ENCODE results near the gene ABCE1.
A peak's percentile ranks its signal among the peaks of the same experiment; 100 is the strongest.
"Not testable (repeated sequence)": the region's sequence is repeated elsewhere in the genome, so short reads cannot be mapped to it uniquely, and the experiment has no call there.

The ABCE1 gene

DNA sequence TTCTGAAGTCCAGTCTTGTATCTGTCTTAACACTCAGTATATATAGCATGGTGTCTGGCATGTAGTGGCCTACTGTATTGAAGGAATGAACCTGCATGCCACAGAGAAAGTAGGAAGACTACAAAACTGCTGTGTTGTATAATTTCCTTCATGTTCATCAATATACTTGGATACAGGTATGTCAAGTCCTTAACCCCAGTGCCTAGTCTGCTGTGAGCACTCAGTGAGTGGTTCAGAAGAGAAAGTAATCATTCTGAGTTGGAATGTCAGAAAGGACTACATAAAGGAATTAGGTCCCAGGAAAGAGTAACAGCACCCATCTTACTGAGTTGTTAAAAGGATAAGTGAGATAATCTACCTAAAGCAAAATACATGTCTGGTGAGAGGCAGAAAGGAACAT lies 32.0 kb downstream of the ABCE1 start:
- DNase-seq (ENCODE audit: low read depth in 2 of 2) = no peak
- H3K4me3 ChIP-seq (replicated peaks in 1 of 2; ENCODE audit: low read depth in 2 of 2, low read length in 2 of 2) = no peak overlapping the region
- TF ChIP-seq CTCF (IDR thresholded peaks at IDR 0.05; ENCODE audit: low read depth, low read length) = no peak

DNA sequence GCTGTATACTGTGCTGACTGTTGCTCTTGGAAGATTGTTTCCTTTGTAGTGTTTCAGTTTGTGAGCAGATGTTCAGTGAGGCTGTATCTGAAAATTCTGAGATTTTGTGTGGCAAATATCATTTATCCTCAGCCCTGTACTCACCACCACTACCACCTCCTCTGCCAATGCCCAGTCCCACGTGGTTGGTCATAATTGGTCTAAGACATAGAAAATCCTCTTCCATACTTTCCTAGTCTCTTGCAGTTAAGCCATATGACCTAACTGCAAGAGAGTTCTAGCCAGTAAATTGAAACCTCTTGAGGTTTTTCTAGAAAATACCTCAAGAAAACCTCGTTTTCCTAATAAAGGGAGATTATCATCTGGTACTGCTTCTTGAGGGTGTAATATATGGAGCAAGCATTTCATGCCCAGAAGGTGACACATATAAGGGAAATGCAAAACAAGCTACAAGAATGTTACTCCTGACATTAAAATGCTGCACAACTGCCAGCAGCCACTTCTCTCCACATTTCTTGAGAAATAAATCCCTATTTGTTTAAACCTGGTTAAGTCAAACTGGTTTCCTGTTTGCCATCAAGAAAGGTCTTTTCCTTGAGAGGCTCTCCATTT lies 32.8 kb downstream of the ABCE1 start:
- peak; percentile 77 to 83 for DNase-seq (ENCODE audit: low read depth in 2 of 2)
- no peak overlapping the region for H3K4me3 ChIP-seq (replicated peaks in 1 of 2; ENCODE audit: low read depth in 2 of 2, low read length in 2 of 2)

GRCh38 chr4:145131848-145132247 lies 33.7 kb downstream of the ABCE1 start:
- DNase-seq (ENCODE audit: low read depth in 2 of 2) = no peak
- no peak overlapping the region for H3K4me3 ChIP-seq (replicated peaks in 1 of 2; ENCODE audit: low read depth in 2 of 2, low read length in 2 of 2)
- no peak for TF ChIP-seq CTCF (IDR thresholded peaks at IDR 0.05; ENCODE audit: low read depth, low read length)

More for the DNA sequence above, 32.8 kb downstream of the ABCE1 start:
- TF ChIP-seq CTCF (IDR thresholded peaks at IDR 0.05; ENCODE audit: low read depth, low read length) = no peak

DNA sequence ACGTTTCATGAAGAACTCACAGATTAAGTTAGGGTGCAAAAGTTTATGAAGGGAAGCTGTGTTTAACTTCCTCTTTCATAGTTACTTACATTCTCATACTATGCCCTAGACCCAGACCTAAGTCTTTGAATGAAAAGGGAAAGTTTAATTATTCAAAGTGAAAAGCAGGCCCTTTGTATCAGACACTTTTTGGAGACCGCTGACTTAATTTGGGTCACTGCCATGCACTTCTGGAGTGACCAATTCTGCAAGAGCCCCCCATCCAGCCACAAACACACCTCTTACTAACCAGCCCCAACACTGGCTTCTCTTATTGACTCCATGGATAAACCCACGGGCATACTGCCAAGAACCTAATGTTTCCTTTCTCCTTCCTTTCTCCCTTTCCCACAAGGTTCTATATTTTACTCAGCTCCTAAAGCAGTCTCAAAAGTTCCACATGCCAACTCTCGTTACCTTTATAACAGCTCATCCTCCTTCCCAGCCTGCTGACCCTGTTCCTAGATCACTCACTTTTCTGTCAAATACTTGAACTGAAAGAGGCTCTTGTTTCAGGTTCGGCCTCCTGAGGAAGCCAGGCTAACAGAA lies 34.5 kb downstream of the ABCE1 start:
- H3K4me3 ChIP-seq (replicated peaks in 1 of 2; ENCODE audit: low read depth in 2 of 2, low read length in 2 of 2) = no peak overlapping the region
- no peak for TF ChIP-seq CTCF (IDR thresholded peaks at IDR 0.05; ENCODE audit: low read depth, low read length)
- DNase-seq (ENCODE audit: low read depth in 2 of 2) = peak; percentile 19 to 39

DNA sequence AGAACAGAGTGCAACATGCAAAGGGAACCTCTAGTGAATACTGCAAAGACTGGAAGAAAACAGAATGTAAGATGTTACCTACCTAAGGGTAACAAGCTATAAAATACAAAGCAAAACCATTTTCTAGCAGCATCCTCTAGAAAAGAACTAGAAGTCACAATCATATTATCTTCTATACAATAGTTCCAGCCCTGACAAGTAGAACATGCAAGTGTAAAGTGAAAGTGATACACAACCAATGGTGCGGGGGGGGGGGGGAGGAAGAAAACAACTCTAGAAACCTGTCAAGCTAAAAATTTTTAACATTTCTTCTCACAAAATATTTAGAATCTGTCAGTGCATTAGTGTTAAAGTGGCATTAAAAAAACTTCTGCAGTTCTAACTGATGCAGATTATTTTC lies 38.1 kb downstream of the ABCE1 start:
- not testable (repeated sequence) for H3K4me3 ChIP-seq (replicated peaks in 1 of 2; ENCODE audit: low read depth in 2 of 2, low read length in 2 of 2); DNase-seq (ENCODE audit: low read depth in 2 of 2)

- no peak for TF ChIP-seq CTCF (IDR thresholded peaks at IDR 0.05; ENCODE audit: low read depth, low read length)
- DNase-seq (ENCODE audit: low read depth in 2 of 2) = no peak
- no peak overlapping the region for H3K4me3 ChIP-seq (replicated peaks in 1 of 2; ENCODE audit: low read depth in 2 of 2, low read length in 2 of 2)
Measured at GRCh38 chr4:145148980-145149379, 50.9 kb downstream of the ABCE1 start.

DNA sequence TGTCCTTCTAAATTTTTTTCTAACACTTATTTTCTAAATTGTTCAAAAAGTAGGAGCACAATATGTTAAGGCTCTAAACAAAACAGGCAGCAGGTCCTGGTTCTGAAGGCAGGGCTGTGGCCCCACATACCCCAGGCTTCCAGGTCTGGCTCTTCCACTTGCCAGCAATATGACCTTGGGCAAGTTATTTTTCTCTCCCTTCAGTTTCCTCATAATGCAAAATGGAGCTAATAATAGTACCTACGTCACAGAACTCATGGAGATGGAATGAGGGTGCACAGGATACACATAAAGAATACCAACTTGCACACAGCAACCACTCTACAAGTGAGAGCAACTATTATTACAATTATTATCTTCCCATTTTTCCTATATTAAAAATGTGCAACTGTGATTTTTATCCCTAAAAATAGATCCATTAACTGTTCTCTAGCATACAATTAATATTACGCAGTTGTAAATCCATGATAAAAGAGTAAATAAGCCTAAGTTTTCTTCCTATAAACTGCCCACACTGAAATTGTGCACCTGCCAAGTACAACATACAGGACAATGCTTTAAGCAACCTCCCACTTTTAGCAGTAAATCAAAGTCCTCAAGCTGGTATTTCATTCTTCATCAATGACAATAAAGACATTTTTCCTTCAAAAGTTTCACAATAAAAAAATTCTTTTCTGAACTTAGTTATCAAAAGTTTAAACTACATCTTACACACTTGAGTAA lies 55.2 kb downstream of the ABCE1 start:
- H3K4me3 ChIP-seq (replicated peaks in 1 of 2; ENCODE audit: low read depth in 2 of 2, low read length in 2 of 2) = no peak overlapping the region
- peak in 1 of 2 donors; percentile 53 for DNase-seq (ENCODE audit: low read depth in 2 of 2)
- no peak for TF ChIP-seq CTCF (IDR thresholded peaks at IDR 0.05; ENCODE audit: low read depth, low read length)

All from cardiac fibroblast (primary cell).